GM18861 (cell line): ENCODE measurements around the gene TMPRSS3.
A peak's percentile ranks its signal among the peaks of the same experiment; 100 is the strongest.

ENCODE experiments used
- ATAC-seq: cut with Tn5 transposase; IDR thresholded peaks from one replicate; pipeline ENCODE4 v1.9.1; 2021; ENCODE audit not compliant: unreplicated experiment

TMPRSS3 gene

DNA sequence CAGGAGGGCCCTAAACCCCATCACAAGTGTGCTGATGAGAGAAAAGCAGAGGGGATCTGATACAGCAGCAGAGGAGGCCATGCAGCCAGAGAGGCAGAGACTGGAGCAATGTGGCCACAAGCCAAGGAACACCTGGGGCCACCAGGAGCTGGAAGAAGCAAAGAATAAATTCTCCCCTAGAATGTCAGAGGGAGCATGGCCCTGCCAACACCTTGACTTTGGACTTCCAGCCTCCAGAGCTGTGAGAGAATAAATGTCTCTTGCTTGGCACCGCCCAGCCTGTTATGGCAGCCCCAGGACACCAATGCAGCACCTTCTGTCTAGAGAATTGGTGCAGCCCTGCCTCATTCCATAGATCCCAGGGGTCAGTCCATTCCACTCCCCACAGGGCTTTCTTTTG is 33.2 kb upstream of the TMPRSS3 start:
- no peak for ATAC-seq

DNA sequence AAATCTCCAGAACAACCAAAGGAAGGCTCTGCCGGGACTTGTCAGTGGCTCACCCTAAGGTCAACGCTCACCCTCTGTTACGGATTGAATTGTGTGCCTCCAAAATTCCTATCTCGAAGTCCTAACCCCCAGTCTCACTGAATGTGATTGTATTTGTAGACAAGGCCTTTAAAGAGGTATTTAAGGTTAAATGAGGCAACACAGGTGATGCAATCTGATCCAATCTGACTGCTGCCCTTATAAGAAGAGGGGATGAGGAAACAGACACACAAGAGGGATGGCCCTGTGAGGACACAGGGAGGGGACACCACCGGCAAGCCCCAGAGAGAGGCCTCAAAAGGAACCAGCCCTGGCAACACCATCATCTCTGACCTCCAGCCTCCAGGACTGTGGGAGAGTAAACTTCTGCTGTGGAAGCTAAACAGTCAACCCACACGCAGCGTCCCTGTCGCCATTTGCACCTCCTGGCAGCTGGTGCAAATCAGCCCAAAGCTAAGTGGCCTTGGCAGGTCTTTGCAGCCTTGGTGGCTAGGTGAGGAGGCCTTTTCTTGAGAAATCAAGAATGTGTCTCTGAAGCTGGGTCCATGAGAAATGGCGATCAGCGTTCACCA is 32.1 kb upstream of the TMPRSS3 start:
- no peak for ATAC-seq

DNA sequence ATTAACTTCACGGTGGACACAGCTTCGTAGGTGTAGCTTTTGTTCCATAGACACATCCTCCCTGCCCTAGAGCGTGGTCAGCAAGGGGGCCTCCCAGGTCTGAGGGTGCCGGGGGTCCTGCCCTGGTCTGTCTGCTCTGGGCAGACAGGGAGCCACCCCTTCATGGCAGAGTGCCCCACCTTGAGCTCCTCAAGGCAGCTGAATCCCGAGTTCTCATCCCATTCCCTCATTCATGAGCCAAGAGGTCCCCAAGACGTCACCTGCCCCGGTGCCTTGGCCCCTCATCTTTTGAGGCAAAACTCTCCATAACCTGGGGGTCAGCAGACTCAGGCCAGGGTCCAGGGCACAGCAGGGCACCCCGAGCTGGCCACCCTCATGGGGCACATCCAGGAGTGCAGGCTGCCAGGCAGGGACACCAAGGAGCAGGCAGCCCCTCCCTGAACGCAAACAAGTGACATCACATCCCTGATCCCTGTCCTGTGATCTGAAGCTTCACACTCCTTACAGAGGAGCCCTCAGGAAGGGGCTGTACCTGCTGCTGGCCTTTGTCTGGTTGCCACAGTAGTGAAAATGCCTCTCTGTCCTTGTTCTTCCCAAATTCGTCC is 31.1 kb upstream of the TMPRSS3 start:
- no peak for ATAC-seq

DNA sequence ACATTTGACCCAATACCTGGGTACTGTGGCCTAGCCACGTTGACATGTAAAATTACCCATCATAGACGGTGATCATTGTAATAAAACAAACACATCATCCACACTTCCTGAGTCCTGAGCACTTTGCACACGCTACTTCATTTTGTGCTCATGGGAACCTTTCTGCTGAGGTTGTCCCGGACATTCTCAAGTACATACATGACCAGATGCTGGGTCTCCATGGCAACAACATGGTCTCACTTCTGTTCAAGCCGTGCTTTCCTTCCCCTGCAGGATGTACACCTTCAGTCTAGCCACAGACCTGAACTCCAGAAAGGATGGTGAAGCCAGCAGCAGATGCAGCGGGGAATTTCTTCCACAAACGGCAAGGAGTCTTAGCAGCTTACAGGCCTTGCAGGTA is 30.6 kb upstream of the TMPRSS3 start:
- no peak for ATAC-seq

DNA sequence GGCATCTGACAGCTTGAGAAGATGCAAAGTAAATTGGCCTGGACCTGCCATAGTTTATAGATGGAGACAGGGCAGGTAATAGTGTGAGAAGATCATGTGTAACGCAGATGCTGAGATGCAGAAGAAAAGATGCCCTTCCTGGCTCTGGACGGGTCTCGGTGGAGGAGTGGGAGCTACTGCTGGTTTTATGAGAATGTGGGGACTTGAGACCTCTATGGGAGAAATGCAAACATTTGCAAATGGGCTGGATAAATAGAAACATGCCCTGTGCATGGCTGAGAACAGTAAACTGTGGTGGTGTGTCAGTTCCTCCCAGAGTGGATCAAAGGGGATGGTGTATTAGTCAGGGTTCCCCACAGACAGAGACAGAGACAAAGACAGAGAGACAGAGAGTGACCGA is 29.7 kb upstream of the TMPRSS3 start:
- no peak for ATAC-seq

DNA sequence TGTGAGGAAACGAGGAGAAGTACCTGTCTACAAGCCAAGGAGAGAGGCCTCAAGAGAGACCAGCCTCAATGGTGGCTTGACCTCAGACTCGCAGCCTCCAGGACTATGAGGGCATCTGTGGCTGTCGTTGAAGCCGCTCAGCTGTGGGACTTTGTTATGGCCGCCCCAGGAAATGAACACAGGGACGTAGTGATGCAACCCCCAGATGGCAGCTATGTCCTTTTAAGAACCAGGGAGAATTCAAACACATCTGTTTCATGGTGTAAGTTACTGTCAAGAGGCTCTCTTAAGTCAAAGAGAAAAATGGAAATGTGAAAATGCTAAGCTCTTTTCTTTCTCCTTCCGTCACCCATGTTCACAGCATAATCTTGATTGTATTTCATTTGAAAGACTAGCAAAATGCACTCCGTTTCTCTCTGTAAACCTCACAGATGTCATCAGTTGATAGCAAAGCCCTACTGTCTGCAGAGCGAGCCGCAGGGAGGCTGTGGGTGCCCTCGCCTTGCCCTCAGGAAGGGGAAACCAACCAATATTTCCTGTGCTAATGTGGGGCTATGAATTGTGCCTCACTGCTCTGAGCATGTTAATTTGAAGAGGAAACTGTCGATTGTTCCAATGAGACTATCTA is 29.2 kb upstream of the TMPRSS3 start:
- ATAC-seq: no peak

DNA sequence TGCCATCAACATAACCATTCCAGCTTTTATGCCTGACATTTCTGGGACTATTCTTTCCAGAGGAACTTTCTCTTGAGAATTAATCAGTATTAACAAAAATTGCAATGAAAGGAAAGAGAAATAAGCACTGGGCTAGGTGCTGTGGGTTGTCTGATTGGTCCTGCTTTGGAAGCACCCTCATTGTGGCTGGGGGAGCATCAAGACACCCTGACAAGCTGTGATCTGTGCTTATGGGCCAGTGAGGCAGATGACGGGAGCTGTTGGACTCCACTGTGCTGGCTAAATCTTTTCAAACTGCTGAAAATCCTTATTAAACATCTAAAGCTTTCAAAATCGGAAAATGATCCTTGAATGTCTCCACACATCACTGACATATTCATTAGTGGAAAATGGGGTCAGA is 27.8 kb upstream of the TMPRSS3 start:
- ATAC-seq: no peak

DNA sequence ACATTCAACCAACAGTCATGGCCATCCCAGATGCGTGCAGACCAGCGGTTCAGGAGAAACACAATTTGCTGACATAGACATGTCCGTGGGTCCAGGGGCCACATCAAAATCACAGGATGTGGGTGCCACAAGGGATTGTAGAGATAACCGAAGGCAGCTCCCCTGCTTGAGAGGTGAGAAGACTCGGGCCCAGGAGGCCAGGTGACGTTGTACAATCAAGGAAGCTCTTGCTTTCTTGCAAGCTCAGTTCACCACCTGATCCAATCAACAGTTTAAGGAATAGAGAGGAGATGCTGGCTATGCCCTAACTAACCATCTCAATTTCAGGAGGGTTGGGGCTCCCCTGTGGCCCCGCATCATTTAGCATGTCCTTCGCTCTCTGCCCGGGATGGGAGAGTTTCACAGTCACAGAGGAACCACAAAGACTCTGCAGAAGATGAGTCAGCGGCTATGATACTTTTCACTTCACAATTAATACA is 27.4 kb upstream of the TMPRSS3 start:
- no peak for ATAC-seq

DNA sequence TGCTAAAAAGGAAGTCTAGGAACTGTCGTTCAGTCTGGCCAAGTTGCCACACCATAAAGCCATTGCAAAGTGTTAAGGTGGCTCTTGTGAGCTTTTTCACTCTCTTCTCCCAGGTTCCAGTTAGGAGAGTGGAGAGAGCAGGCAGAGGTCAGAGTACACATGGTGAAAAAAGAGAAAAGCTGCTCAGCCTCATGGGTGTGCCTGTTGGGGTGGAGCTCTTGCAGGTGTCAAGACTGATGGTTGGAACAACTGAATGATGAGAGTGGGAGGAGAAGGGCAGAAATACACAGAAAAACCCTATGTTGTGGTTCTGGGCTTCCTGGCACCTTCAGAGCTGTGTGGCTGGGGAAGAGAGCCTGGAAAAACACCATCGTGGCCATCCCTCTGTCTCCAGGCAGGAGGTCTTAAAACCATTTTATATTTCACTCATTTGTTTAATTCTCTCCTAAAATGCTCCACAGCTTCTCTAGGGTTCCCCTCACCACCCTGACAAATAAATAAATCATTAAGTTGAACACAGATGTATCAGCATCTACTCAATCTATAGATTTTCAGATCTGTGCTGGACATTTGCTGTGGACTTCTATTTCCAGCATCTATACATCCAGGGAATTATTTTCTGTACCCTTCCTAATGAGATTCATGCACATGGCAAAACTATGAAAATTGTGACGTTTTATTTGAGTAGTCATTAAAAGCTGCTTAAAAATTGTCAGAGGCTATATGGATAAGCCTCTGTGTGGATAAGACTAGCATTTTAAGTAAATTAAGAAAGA is 25.4 kb upstream of the TMPRSS3 start:
- ATAC-seq: no peak

DNA sequence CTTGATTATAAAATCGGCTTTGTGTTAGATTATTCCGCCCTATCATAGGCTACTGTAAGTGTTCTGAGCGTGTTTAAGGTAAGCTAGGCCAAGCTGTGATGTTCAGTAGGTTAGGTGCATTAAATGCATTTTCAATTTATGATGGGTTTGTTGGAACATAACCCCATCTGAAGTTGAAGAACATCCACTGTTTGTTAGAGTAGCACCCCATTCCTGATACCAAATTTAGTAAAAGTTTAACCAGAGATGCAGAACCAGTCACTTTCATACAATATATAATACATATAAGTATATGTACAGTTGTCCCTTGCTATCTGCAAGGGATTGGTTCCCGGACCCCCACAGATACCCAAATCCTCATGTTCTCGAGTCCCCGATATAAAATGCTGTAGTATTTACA is 24.0 kb upstream of the TMPRSS3 start:
- no peak for ATAC-seq

DNA sequence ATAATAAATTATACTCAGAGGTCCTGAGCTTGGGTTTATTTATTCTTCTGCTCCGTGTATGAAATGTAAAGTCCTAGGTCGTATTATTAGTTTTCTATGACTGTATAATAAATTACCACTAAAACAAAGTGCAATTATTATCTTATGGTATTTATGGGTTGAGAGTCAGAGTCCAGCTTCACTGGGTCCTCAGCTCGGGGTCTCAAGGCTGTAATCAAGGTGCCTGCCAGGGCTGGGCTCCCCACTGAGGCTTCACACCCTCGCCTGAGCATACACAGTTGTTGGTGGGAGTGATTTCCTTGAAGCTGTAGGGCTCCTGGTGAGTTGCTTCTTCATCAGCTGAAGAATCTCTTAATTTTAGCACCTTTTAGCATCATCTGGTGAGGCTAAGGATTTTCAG is 23.0 kb upstream of the TMPRSS3 start:
- no peak for ATAC-seq

DNA sequence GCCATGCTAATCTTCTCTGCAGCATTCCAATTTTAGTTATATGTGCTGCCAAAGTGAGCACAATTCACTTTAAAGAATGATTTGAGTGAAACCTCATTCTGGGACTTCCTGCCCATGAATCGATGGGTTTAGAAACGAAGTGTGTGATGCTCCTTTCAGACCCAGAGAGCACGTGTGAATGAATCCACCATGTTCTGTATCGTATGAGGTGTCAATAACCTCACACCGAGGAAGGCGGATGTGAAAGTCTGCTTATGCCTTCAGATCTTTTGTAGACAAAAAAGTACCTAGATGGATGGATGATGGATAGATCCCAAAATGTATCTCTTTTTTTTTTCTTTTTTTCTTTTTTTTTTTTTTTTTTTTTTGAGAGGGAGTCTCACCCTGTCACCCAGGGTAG is 21.7 kb upstream of the TMPRSS3 start:
- ATAC-seq: no peak

DNA sequence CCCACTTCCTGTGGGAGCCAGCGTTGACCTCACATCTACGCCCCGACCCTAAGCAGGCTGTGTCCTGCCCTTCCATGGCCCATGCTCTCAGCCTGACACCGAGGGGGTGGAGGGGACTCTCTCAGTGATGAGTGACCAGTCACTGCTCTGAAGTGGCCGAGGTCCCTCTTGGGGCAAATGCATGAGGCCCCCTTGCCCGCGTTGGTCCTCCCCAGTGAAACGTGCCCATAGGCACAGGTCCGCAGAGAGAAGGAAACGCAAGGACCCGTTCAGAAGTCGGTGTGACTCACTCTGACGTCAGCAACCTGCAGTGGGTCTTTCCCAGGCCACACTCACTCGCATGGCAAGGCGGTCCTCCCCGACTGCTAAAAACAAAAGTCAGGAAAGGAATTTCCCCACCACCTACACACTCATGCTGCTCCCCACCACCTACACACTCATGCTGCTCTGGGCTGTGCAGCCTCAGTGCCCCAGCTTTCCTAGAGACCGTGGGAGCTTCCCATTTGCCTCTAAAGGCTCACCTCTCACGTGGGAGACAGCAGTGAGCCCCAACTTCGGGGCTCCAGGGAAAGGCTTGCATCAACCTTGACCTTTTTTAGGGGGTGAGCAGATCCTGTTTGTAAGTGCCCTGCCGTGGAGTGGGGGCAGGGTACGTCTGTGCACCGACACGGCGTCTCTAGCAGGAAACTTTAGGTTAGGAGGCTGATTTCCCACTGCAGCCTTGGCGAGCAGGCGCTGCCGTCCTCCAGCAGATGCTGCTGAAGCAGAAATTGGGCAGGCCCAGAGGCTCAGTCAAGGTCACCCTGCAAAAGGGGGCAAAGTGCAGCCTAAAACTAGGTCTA is 19.3 kb upstream of the TMPRSS3 start:
- ATAC-seq: peak; percentile 57

DNA sequence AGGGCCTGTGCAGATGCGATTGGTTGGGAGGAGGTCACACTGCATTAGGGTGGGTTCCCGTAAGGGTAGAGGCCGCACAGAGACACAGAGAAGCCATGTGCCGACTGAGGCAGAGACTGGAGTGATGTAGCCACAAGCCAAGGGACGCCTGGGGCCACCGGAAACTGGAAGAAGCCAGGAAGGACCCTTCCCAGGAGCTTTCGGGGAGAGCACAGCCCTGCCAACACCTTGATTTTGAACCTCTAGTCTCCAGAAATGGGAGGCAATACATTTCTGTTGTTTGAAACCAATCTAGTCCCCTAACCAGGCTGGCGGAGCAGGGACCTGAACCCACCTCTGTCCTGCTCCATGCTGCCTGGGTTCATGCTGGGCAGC is 18.7 kb upstream of the TMPRSS3 start:
- ATAC-seq: no peak

DNA sequence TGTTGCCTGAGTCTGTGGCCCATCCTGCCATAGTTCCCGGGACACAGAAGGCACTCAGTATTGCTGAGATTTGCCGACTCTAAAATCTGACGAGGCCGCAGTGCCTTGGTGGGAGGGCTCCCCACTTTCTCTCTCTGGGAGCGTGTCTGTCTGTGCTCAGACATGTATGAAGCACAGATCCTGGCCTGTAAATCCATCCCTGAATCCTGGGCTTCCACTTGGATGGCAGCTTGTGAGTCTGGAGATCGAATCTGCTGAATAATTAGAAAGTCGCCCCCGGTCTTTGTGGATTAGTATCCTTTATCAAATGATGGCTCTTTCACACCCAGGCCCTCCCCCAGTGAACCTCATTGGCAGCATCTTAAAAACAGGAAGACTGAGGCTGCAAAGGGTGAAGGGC is 18.2 kb upstream of the TMPRSS3 start:
- no peak for ATAC-seq

DNA sequence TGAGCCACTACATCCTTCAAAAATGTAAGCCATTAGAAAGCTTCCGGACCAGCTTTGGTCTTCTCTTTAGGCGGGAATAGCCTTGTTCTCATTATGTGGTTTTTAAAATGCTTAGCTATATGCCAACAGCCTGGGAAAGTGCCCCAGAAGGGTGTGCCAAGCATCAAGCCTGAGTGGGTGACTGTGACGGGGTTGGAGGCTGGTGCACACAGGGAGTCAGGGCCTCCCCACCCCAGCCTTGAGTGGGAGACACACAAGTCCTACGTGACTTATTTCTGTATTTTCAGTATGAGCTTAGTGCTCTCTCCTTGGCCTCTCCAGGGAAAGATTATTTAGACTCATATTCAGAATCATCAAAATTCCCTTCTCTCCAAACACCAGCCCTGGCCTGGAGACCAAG is 17.6 kb upstream of the TMPRSS3 start:
- ATAC-seq: no peak

DNA sequence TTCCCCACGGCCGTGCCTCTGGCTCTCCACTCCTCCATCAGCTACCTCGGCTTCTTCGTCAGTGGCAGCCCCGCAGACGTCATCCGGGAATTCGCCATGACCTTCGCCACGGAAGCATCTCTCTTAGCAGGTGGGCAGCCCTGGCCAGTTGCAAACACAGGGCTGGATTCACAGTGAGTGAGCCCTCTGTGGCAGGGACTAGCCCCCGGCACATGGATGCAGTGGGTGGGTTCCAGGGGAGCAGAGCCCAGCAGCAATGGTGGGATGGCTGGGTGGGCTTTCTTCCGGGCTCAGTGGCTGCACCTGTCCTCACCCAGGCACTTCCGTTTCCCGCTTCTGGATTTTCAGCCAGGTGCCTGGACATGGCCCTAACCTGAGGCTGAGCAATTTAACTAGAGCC is 17.2 kb upstream of the TMPRSS3 start:
- no peak for ATAC-seq

DNA sequence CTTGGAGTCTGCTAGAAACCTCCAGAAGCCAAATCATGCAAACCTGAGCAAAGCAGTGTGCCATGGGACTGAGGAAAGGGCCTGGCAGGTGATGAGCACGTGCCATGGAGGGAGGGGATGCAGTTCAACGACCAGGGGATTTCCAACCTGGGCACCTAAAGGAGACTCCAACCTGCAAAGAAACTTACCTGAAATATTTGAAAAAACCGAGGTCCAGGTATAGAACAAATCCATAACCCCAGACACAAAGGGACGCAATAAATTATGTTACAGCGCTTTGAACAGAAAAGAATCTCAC is 16.7 kb upstream of the TMPRSS3 start:
- no peak for ATAC-seq

DNA sequence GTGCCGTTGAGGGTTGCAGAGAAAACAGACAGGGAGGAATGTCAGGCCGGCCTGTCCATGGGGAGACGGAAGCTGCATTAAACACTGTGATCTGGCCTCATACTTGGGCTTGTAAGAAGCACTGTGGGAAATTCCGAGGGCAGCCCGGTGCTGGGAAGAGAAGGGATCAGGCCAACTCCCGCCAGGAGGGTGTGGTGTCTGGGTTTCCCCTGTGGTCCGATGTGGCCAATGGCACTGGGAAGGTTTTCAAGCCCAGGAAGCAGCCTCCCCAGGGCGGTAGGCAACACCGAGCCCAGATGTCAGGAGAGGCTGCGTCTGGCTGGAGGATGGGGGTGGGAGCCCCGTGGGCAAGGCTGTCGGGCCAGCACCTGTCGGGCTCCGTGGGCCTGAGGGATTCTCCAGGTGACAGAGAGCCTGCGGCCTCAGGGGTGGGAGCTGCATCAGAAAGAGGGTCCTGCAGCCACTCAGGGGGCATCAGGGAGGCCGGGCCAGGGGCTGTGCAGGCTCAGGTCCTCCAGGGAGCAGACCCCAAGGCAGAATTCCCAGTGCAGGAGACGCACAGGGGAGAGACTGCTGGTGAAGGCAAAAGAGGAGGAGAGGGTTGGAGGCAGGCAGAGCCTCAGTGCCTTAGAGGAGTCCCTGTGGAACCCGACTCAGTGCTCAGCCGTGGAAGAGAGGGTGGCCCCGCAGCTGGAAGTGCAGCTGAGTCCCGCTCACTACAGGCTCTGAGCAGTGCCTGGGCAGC is 16.2 kb upstream of the TMPRSS3 start:
- no peak for ATAC-seq

DNA sequence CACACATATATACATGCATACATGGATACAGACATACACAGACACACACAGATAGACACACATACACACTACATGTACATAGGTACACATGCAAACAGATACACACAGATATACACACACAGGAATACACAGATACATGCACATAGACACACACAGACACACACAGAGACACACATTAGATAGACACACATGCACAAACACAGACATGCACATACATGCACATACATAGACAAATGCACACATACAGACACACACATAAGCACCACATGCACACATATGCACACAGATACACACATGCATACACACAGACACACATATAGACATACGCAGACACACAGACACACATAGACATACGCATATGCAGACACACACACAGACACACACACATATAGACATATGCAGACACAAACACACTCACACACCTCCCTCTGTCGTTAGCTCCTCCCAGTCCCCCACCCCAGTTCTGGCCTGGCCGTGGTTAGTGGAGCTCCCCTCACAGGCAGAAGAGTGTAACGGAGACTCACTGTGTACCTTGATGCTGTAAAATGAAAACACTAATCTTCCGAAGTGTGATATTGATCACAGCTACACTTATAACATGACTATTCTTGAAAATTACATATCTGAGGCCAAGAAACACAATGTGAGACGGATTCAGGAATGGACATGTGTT is 15.5 kb upstream of the TMPRSS3 start:
- no peak for ATAC-seq
